Uterus (tissue), 4 donors: ENCODE data around the gene FUT4. TPM values are rescaled to one million over a fixed set of nuclear protein-coding genes. Genes with fewer than 3 reads are reported as not detected.
"Not testable (repeated sequence)": the region's sequence is repeated elsewhere in the genome, so short reads cannot be mapped to it uniquely, and the experiment has no call there.

Source experiments
- DNase-seq, 2 donors: peaks; one replicate each; pipeline ENCODE4 v3.0.0-alpha.2; 2019 to 2020
- H3K27ac ChIP-seq, 2 donors: fragments of 200-600 bp; sonication (generic); 1 replicate in 1 of 2; 2 replicates in 1 of 2; pipeline ENCODE4 v1.5.1; 2016 to 2018
- H3K27me3 ChIP-seq, 2 donors: fragments of 200-600 bp; sonication (generic); one replicate each; pipeline ENCODE4 v1.5.1; 2018 to 2019; ENCODE audit warnings: control low read depth in 1 of 2
- H3K36me3 ChIP-seq, 2 donors: fragments of 200-600 bp; sonication (generic); one replicate each; pipeline ENCODE4 v1.5.1; 2019; ENCODE audit warnings: control low read depth in 1 of 2
- H3K4me1 ChIP-seq, 2 donors: fragments of 200-600 bp; sonication (generic); one replicate each; pipeline ENCODE4 v1.5.1; 2018 to 2019; ENCODE audit warnings: control low read depth in 1 of 2
- H3K4me3 ChIP-seq, 2 donors: fragments of 200-600 bp; sonication (generic); 1 replicate in 1 of 2; 2 replicates in 1 of 2; pipeline ENCODE4 v1.5.1; 2018 to 2019; ENCODE audit warnings: mild to moderate bottlenecking in 1 of 2
- H3K9me3 ChIP-seq, 2 donors: fragments of 200-600 bp; sonication (generic); one replicate each; pipeline ENCODE4 v1.5.1; 2019; ENCODE audit warnings: control low read depth in 1 of 2
- CTCF ChIP-seq, 4 experiments: fragments of 200-600 bp in 2 of 4; fragments of 450-650 bp in 2 of 4; sonication (generic) in 2 of 4; IDR thresholded peaks; one replicate each; pipeline ENCODE4 v1.5.1; 2016 to 2019; ENCODE audit warnings: antibody characterized with exemption in 4 of 4, mild to moderate bottlenecking in 2 of 4, moderate library complexity in 1 of 4
- POLR2A ChIP-seq, 2 donors: fragments of 450-650 bp; IDR thresholded peaks; one replicate each; pipeline ENCODE4 v1.6.1; 2016; ENCODE audit warnings: antibody characterized with exemption in 2 of 2, mild to moderate bottlenecking in 1 of 2, moderate library complexity in 1 of 2
- intact Hi-C: fragments of 100-400 bp; cut with DNase I; formaldehyde crosslinking; loops from one replicate; pipeline ENCODE4 v1.15.1; 2023; ENCODE audit warnings: low total_unique reads
- total RNA-seq, 4 donors: library from RNA; depleted of rRNA in 3 of 4; stranded (reverse); fragments of >200 nt in 3 of 4; gene quantifications; one replicate each; pipeline versions ENCODE4 v1.1.0 to v1.2.4, GENCODE V29; 2014 to 2023
- donor health status: DM: yes; HTN: yes; CAD: no.

FUT4 gene
- total RNA-seq, 4 donors from 2014 or later: 2.6 to 15.2 (median 9.2) TPM

GRCh38 chr11:94567181-94567670 lies 23.5 kb downstream of the FUT4 start, which contains the start of gene PIWIL4:
PIWIL4 (plus strand) TSS chr11:94567368; CDS start chr11:94567519, 151 bp downstream.
- intact Hi-C loops: no loop called here
- H3K4me1 ChIP-seq: no peaks in the 10 kb centered on the region
- no peak within 1 kb of the TSS for H3K4me3 ChIP-seq
- no peak within 1 kb of the TSS for H3K27ac ChIP-seq
- no peaks in the 10 kb centered on the region for H3K36me3 ChIP-seq
- H3K27me3 ChIP-seq: no peaks in the 10 kb centered on the region
- DNase-seq: no peak
- TF ChIP-seq CTCF (IDR thresholded peaks at IDR 0.05) (no peak), POLR2A (IDR thresholded peaks at IDR 0.05) (no peak)
- H3K9me3 ChIP-seq: no peaks in the 10 kb centered on the region

GRCh38 chr11:94568200-94568599 lies 24.5 kb downstream of the FUT4 start:
- no peak for DNase-seq
- Histone ChIP-seq H3K4me1 (no peaks in the 10 kb centered on the region), H3K27me3 (no peaks in the 10 kb centered on the region), H3K4me3 (no peak overlapping the region), H3K9me3 (no peaks in the 10 kb centered on the region), H3K27ac (no peak overlapping the region), H3K36me3 (no peaks in the 10 kb centered on the region)
- intact Hi-C loops: no loop called here
- TF ChIP-seq CTCF (IDR thresholded peaks at IDR 0.05) (no peak), POLR2A (IDR thresholded peaks at IDR 0.05) (no peak)

- no peak for DNase-seq
- no peaks in the 10 kb centered on the region for H3K36me3 ChIP-seq
- TF ChIP-seq POLR2A (IDR thresholded peaks at IDR 0.05) (no peak), CTCF (IDR thresholded peaks at IDR 0.05) (no peak)
- H3K4me1 ChIP-seq: no peaks in the 10 kb centered on the region
- no peak overlapping the region for H3K4me3 ChIP-seq
- no peaks in the 10 kb centered on the region for H3K9me3 ChIP-seq
- H3K27me3 ChIP-seq: no peaks in the 10 kb centered on the region
- intact Hi-C loops: no loop called here
- no peak overlapping the region for H3K27ac ChIP-seq
Measured at GRCh38 chr11:94568717-94569116, 25.0 kb downstream of the FUT4 start.

- H3K4me1 ChIP-seq, H3K27ac ChIP-seq, H3K36me3 ChIP-seq, H3K4me3 ChIP-seq, H3K9me3 ChIP-seq, DNase-seq, H3K27me3 ChIP-seq, intact Hi-C loops: not testable (repeated sequence)
Measured at GRCh38 chr11:94572975-94573374, 29.3 kb downstream of the FUT4 start.

- intact Hi-C loops: no loop called here
- Histone ChIP-seq H3K4me3 (no peak overlapping the region), H3K9me3 (no peaks in the 10 kb centered on the region), H3K36me3 (no peaks in the 10 kb centered on the region), H3K27me3 (no peaks in the 10 kb centered on the region), H3K4me1 (no peaks in the 10 kb centered on the region), H3K27ac (peak overlapping the region; percentile 17 to 31)
- TF ChIP-seq POLR2A (IDR thresholded peaks at IDR 0.05) (no peak), CTCF (IDR thresholded peaks at IDR 0.05) (no peak)
- peak; percentile 18 to 33 for DNase-seq
Measured at GRCh38 chr11:94574193-94574961, 30.7 kb downstream of the FUT4 start.
